LHCN-M2 (cell line): Measurements from ENCODE around the gene ERCC6L2. TPM values are rescaled to one million over a fixed set of nuclear protein-coding genes. Genes with fewer than 3 reads are reported as not detected.

ENCODE experiments used
- DNase-seq: peaks from one replicate; pipeline ENCODE4 v3.0.0-alpha.2; 2012; ENCODE audit warnings: low read depth
- polyA plus RNA-seq: library from polyadenylated mRNA; unstranded; fragments of >200 nt; gene quantifications from one replicate; pipeline ENCODE4 v1.2.1, GENCODE V29; 2012; ENCODE audit warnings: missing spikeins
- total RNA-seq: library from RNA; depleted of rRNA; stranded (reverse); fragments of >200 nt; gene quantifications from 2 replicates; pipeline ENCODE4 v1.2.3, GENCODE V29; 2014; rRNA removed

ERCC6L2 gene, protein sequence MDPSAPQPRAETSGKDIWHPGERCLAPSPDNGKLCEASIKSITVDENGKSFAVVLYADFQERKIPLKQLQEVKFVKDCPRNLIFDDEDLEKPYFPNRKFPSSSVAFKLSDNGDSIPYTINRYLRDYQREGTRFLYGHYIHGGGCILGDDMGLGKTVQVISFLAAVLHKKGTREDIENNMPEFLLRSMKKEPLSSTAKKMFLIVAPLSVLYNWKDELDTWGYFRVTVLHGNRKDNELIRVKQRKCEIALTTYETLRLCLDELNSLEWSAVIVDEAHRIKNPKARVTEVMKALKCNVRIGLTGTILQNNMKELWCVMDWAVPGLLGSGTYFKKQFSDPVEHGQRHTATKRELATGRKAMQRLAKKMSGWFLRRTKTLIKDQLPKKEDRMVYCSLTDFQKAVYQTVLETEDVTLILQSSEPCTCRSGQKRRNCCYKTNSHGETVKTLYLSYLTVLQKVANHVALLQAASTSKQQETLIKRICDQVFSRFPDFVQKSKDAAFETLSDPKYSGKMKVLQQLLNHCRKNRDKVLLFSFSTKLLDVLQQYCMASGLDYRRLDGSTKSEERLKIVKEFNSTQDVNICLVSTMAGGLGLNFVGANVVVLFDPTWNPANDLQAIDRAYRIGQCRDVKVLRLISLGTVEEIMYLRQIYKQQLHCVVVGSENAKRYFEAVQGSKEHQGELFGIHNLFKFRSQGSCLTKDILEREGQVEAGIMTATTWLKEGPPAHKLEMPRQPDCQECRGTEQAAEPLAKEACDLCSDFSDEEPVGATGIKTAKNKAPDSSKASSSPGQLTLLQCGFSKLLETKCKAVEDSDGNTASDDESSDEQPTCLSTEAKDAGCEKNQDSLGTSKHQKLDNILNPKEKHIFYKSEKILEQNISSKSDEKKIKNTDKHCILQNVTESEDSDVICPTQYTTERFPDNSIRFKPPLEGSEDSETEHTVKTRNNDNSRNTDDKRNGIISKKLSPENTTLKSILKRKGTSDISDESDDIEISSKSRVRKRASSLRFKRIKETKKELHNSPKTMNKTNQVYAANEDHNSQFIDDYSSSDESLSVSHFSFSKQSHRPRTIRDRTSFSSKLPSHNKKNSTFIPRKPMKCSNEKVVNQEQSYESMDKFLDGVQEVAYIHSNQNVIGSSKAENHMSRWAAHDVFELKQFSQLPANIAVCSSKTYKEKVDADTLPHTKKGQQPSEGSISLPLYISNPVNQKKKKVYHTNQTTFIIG (N-terminal part only)
- total RNA-seq, result 61.1 and 61.8 TPM in 2 replicates
- 7.6 TPM for polyA plus RNA-seq

DNA sequence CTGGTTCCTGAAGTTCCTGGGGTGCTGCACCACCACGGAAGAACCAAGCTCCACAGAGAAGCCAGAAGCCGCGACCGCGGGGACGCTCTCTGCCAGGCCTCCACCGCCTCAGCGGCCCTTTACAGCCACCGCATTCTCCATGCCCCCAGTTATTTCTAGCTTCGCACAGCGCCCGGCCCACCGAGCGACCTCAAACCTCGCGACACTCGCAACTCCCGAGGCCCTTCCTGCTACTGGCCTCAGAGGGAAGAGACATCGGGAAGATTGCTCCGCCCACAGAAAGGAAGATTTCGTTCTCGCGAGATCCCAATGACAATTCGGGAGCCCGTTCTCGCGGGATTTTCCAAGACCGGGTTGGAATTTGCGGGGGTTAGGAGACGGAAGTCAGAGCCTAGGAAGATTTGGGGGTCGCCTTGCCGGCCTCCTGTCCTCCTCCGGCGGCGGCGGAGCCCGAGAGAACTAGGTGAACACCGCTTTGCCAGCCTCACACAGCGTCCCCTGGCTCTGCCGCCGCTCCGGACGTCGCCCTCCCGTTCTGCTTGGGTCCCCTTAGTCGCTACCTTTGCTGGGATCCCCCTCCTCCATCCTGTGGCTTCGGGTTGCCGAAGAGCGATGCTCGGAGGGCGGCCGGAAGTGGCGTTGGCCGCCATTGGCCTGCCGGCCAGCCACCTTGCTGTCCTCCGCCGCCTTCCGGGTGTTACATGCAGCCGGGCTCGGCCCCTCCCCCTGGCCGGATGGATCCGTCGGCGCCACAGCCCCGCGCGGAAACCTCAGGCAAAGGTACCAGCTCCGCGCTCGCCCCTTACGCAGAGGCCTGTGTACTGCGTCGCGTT lies at the start of gene ERCC6L2:
TSS of gene ERCC6L2 (plus strand) at position 387 of the 833 bp plus-strand sequence. CDS start at position 735, 348 bp downstream.
- DNase-seq, result peak; percentile 98

DNA sequence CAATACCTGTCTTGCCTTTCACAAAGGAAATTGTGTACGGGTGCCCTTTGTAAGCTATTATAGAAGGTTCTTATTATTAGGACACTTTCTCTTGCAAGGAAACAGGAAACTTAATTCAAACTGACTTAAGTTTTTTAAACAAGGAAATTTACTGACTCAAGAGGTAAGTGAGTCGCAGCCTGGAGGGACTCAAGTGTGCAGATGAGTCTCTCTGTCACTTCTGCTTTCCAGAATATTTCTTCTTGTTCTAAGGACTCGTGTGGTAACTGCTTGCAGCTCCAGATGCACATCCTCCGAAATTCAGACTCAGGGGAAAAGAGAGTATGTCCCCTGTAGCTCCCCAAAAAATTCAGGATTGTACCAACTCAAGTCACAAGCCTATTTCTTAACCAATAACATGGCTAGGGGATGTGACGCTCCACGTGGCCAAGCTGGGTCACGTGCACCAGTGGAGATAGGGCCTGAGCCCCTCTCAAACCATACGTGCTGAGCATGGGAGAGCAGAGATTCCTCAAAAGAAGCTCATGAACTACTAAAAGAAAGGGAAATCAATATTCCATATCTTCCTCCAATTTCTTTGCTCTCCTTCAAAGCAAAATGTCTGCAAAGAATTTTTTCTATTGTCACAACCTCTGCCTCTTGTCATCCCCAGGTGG lies 49.2 kb upstream of the ERCC6L2 start:
- no peak for DNase-seq

- DNase-seq, result no peak
Observed at GRCh38 chr9:95830768-95831167, 44.7 kb upstream of the ERCC6L2 start.

DNA sequence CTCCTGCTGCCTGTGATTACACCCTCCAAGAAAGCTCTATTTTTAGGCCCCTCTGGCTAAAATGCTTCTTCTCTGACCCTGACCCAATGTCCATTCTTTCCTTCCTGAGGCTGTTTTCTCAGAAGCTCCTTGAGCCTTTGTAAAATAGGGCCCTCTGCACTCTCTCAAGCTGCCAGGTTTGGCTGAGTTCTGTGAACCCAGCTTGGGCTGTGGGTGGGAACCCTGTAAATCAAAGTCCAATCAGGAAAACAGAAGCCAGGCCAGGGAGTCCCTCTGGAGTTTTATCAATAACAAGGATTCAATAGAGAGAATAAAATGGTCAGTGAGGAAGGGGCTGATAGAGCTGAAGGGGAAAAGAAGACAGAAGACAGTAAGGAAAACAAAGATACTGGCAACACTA lies 43.7 kb upstream of the ERCC6L2 start:
- DNase-seq, result no peak

- DNase-seq, result no peak
Observed at GRCh38 chr9:95833546-95834178, 41.8 kb upstream of the ERCC6L2 start.

DNA sequence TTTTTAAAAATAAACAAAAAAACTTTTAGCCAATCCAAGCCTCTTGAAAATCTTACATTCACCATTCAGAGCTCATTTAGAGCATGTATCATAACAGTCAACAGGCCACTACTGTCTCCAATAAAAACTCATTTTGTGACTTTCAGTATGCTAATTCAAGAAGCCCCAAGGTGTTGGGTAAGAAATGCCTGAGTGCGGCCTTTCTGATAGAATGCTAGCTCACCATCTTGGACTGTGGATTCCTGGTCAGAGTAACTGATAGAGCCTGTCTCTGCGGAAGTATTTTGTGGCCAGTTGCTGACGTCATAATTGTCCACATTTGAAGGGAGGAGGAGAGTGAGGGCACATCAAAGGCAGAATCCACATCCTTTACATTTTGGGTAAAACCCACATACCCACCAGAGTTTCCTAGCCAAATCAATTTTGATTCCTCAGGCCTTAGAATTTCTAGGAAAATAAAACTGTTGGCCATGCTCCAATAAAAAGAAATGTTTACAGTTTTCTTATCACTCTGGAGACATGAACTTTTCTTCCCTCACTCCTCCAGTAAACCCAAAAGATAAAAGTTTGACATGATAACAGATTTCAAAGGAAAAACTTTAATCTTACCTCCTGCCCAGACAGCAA lies 41.1 kb upstream of the ERCC6L2 start:
- no peak for DNase-seq

GRCh38 chr9:95835393-95835792 lies 40.1 kb upstream of the ERCC6L2 start:
- DNase-seq, result no peak

DNA sequence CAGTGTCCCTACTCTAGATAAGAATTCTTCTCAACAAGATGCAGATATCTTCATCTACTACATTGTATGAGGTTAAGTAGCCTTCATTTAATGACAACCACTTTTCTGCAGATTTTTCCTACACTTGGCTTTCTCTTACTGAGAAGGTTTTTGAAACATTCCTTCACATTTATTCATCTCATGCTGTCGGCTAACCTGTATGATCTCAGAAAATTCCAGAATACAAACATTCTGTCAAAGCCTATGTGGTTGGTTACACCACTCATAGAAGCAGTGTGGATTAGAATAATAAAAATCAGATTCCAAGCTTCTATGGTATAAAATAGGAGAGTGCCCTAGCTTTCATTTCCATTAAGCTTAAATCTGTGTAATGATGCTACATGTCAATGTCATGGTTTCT lies 39.4 kb upstream of the ERCC6L2 start:
- no peak for DNase-seq

DNA sequence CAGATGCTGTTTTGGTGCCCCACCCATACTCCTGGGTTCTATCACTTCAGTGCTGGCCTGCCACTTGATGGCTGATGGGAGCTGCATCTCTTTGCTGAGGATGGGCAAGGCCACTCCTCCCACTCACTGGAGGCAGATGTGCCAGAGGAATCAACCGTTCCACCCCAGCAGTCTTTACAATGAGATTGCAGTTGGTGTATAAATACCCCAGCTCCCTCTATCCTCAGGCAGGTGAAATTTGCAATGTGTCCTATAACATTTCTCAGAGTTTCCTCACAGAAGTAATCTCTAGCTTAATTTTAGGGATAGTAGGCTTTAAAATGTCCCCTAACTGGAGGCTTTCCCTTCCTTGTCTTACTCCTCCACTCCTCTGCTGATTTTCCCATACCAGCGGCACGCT lies 36.5 kb upstream of the ERCC6L2 start:
- no peak for DNase-seq

- DNase-seq, result no peak
Observed at GRCh38 chr9:95840074-95840473, 35.4 kb upstream of the ERCC6L2 start.

- DNase-seq, result no peak
Observed at GRCh38 chr9:95841377-95841776, 34.1 kb upstream of the ERCC6L2 start.

GRCh38 chr9:95845751-95846150 lies 29.7 kb upstream of the ERCC6L2 start:
- DNase-seq, result no peak

DNA sequence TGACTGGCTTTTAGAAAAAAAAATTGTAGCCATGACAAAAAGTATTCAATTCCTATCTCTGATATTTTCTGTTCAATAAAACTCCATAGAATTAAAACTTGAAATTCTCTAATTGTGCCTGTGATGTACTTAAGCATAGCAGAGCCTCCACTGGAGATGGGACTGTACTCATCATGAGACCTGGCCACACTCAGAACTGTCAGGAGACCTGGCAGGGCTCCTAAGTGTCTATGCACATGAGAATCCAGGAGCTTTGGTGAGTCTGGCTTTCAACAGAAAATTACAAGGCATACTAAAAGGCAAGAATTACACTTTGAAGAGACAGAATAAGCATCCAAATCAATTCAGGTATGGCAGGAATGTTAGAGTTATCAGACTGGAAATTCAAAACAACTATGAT lies 26.7 kb upstream of the ERCC6L2 start:
- DNase-seq, result no peak

DNA sequence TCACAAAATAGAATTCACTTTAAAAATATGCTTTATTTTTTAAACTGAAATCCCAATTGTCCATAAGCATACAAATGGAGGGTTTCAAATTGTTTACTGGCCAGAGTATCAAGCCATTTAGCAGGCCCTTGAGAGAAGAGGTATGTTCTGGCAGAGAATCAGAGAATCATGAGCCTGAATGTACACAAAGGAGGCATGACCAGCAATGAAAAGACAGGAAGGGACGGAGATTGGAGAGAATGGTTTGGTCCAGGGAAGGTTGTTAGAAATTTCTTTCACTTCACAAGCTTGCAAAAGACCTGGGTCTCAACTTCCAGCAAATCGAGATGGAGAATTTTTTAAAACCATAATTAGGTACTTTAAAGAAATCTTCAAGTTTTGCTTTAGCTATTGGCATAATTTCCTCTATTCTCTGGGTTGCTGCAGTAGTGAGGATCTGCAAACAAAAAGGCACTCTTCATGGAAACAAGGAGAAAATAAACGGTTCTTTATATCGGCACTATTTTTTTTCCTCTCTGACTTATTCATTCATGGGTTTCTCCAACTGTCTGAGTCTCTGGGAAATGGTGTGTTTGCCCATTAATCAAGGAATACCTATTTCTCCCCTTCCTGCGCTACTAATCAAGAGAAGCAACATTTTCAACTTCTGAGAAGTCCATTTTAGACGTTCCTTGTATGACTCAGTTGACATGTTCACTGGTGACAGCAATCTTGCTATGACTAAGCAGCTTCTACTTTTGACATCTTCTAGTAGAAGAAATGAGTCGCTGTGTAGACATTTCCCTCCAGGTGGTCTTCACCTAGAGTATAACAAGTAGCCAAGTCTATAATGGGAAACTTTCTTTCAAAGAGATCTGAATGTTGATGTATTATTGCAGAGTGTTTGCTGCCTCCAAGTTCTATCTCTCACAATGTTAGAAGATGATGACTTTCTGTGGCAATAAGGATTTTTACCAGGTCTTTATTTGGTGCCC lies 23.1 kb upstream of the ERCC6L2 start:
- DNase-seq, result peak; percentile 32

DNA sequence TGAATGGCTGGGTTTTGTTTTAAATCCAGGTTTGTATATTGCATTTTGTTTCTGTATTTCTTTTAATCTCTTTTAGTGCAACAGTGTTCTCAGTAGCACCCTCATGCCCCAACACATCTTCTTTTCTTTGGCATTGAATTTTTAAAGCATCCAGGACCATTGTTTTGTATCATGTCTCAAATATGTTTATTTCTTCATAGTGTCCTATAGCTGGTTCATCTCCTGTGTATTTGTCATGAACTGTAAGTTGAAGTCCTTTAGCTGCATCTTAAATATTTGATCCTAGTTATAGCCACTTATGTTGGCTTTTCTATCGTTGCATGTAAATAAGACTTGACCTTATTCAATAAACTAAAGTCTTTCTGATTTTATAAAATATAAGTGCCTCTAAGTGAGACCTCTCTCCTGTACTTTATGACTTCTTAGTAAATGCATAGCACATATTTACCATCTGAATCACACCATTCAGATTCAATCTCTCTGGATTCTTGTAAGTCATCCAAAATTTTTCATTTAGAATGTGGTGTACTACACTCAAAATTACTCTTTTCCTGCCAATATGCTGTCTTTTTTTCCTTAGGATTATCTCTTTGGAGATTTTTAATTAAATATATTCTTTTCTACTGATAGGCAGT lies 21.0 kb upstream of the ERCC6L2 start:
- DNase-seq, result peak; percentile 54

- no peak for DNase-seq
Observed at GRCh38 chr9:95855961-95856360, 19.5 kb upstream of the ERCC6L2 start.

DNA sequence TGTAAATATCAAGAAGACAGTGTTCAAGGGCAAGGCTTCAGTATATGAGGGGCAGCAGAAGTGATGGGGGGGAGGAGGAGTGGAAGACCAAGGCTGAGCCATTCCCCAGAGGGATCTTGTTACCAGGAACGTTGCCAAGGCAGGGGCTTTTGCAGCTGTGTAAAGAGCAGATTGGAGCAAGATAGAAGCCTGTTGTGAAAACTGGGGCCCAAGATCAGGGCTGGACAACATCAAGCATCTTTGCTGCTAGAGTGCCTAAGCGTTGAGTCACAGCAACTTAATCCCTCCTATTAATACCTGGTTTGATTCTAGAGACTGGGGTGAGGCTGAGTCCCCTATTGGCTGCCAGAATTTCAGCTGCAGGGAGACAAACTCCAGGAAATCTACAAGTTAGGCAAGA lies 18.4 kb upstream of the ERCC6L2 start:
- peak; percentile 76 for DNase-seq

- DNase-seq, result no peak
Observed at GRCh38 chr9:95857896-95858295, 17.6 kb upstream of the ERCC6L2 start.
